ENCODE results near the gene HUWE1.
"Not testable (repeated sequence)": the region's sequence is repeated elsewhere in the genome, so short reads cannot be mapped to it uniquely, and the experiment has no call there.

Gene HUWE1

GRCh38 chrX:53605004-53605403, 81.5 kb downstream of the HUWE1 start:
- no peak for DNase-seq (ENCODE audit: low read depth)

- no peak for DNase-seq (ENCODE audit: low read depth)
Observed at GRCh38 chrX:53599781-53600396, 86.6 kb downstream of the HUWE1 start.

- DNase-seq (ENCODE audit: low read depth): no peak
Observed at GRCh38 chrX:53598169-53598568, 88.3 kb downstream of the HUWE1 start.

- DNase-seq (ENCODE audit: low read depth): no peak
Observed at GRCh38 chrX:53595266-53595810, 91.2 kb downstream of the HUWE1 start.

- DNase-seq (ENCODE audit: low read depth): no peak
Observed at GRCh38 chrX:53594354-53594753, 92.2 kb downstream of the HUWE1 start.

GRCh38 chrX:53587795-53588420, 98.6 kb downstream of the HUWE1 start:
- DNase-seq (ENCODE audit: low read depth): no peak

GRCh38 chrX:53584891-53585290, 101.6 kb downstream of the HUWE1 start:
- DNase-seq (ENCODE audit: low read depth): no peak

GRCh38 chrX:53583571-53583970, 102.9 kb downstream of the HUWE1 start:
- no peak for DNase-seq (ENCODE audit: low read depth)

GRCh38 chrX:53580742-53581504, 105.6 kb downstream of the HUWE1 start:
- DNase-seq (ENCODE audit: low read depth): no peak

GRCh38 chrX:53571494-53571893, 115.0 kb downstream of the HUWE1 start:
- no peak for DNase-seq (ENCODE audit: low read depth)

- DNase-seq (ENCODE audit: low read depth): no peak
Observed at GRCh38 chrX:53563324-53563723, 123.2 kb downstream of the HUWE1 start.

GRCh38 chrX:53561912-53562311, 124.6 kb downstream of the HUWE1 start:
- DNase-seq (ENCODE audit: low read depth): no peak

- DNase-seq (ENCODE audit: low read depth): no peak
Observed at GRCh38 chrX:53558646-53559045, 127.9 kb downstream of the HUWE1 start.

- DNase-seq (ENCODE audit: low read depth): no peak
Observed at GRCh38 chrX:53556868-53557267, 129.7 kb downstream of the HUWE1 start.

- no peak for DNase-seq (ENCODE audit: low read depth)
Observed at GRCh38 chrX:53550756-53551463, 135.6 kb downstream of the HUWE1 start.

- no peak for DNase-seq (ENCODE audit: low read depth)
Observed at GRCh38 chrX:53547668-53548067, 138.9 kb downstream of the HUWE1 start.

GRCh38 chrX:53544936-53545335, 141.6 kb downstream of the HUWE1 start:
- DNase-seq (ENCODE audit: low read depth): no peak

GRCh38 chrX:53538781-53539180, 147.7 kb downstream of the HUWE1 start:
- DNase-seq (ENCODE audit: low read depth): no peak

GRCh38 chrX:53531255-53531966, 155.1 kb downstream of the HUWE1 start:
- DNase-seq (ENCODE audit: low read depth): not testable (repeated sequence)

- DNase-seq (ENCODE audit: low read depth): no peak
Observed at GRCh38 chrX:53526999-53527398, 159.5 kb downstream of the HUWE1 start.

- no peak for DNase-seq (ENCODE audit: low read depth)
Observed at GRCh38 chrX:53511322-53511721, 175.2 kb downstream of the HUWE1 start.

GRCh38 chrX:53504035-53504434, 182.5 kb downstream of the HUWE1 start:
- not testable (repeated sequence) for DNase-seq (ENCODE audit: low read depth)
